ENCODE results near the gene EFL1.

DNA sequence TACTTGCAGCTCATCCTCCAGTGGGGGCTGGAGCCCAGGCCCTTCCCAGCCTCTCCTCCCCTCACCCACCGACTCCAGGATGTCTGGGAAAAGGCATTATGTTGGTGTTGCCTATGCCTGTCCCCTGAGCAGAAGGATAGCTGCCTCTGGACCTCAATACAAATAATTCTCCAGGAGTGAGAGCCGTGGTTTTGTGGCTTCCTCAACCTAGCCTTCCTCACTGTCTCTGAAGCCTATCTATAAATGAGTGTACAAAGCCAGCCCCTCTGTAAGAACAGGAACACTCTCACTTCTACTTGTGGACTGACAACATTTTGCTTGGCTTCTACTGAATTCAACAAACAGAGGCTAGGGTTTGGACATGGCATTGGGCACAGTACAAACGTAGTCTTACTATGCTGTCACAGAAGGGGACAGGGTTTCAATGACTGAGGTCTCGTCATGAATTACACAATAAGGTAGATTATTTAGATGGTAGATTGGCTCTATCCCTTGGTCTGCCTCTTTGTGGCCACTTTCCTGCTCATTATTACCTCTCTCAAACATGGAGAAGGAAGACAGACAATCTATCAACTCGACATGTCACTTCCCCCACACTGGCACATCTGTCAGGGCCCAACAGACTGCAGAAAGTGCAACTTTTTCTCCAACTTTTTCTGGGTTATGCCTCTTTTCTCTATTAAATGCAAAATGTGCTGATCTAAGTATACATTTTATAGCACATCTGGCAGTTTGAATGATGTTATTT lies 134.0 kb downstream of the EFL1 start:
- no peak for TF ChIP-seq CTCF (conservative IDR thresholded peaks at IDR 0.05; ENCODE audit: low read length)
- TF ChIP-seq EZH2phosphoT487 (IDR thresholded peaks at IDR 0.05; ENCODE audit: borderline replicate concordance, low read depth, low read length), result no peak

Measured in OCI-LY7 (cell line).